Tibial artery (tissue), 4 donors: ENCODE data around the gene BTG3.

Experiments
- DNase-seq, 2 donors: peaks; one replicate each; pipeline ENCODE4 v3.0.0-alpha.2; 2019
- H3K27ac ChIP-seq, 2 donors: fragments of 200-600 bp; sonication (generic) in 1 of 2; 1 replicate in 1 of 2; 2 replicates in 1 of 2; pipeline ENCODE4 v1.5.1; 2018 to 2019; ENCODE audit warnings: mild to moderate bottlenecking in 1 of 2
- H3K27me3 ChIP-seq, 2 donors: fragments of 200-600 bp; sonication (generic) in 1 of 2; one replicate each; pipeline versions ENCODE4 v1.5.1 to v1.6.0; 2016 to 2019
- H3K36me3 ChIP-seq, 3 donors: fragments of 200-600 bp; sonication (generic) in 2 of 3; one replicate each; pipeline ENCODE4 v1.5.1; 2016 to 2019; ENCODE audit warnings: mild to moderate bottlenecking in 2 of 3
- H3K4me1 ChIP-seq, 4 donors: fragments of 200-600 bp; sonication (generic) in 2 of 4; 1 replicate in 3 of 4; 2 replicates in 1 of 4; pipeline ENCODE4 v1.5.1; 2016 to 2019
- H3K4me3 ChIP-seq, 2 donors: fragments of 200-600 bp; sonication (generic) in 1 of 2; 1 replicate in 1 of 2; 2 replicates in 1 of 2; pipeline ENCODE4 v1.5.1; 2018 to 2019; ENCODE audit warnings: mild to moderate bottlenecking in 2 of 2
- H3K9me3 ChIP-seq, 3 donors: fragments of 200-600 bp; sonication (generic) in 1 of 3; one replicate each; pipeline ENCODE4 v1.5.1; 2016 to 2019
- CTCF ChIP-seq, 2 experiments: fragments of 200-600 bp in 1 of 2; fragments of 450-650 bp in 1 of 2; IDR thresholded peaks; one replicate each; pipeline ENCODE4 v1.5.1; 2017 to 2019; ENCODE audit warnings: antibody characterized with exemption in 2 of 2, mild to moderate bottlenecking in 1 of 2, moderate library complexity in 1 of 2
- intact Hi-C: fragments of 100-400 bp; cut with DNase I; formaldehyde crosslinking; loops from one replicate; pipeline ENCODE4 v1.15.0; 2023; ENCODE audit warnings: low total_unique reads

Gene BTG3

GRCh38 chr21:17560377-17561025, 52.2 kb downstream of the BTG3 start:
- Histone ChIP-seq H3K36me3 (no peaks in the 10 kb centered on the region), H3K27ac (no peak overlapping the region), H3K4me1 (no peaks in the 10 kb centered on the region), H3K4me3 (no peak overlapping the region), H3K27me3 (no peaks in the 10 kb centered on the region), H3K9me3 (no peaks in the 10 kb centered on the region)
- DNase-seq = no peak
- no peak for TF ChIP-seq CTCF (IDR thresholded peaks at IDR 0.05)
- intact Hi-C loops = no loop called here

- no peak overlapping the region for H3K4me3 ChIP-seq
- H3K27me3 ChIP-seq = no peaks in the 10 kb centered on the region
- no peaks in the 10 kb centered on the region for H3K9me3 ChIP-seq
- DNase-seq = no peak
- H3K4me1 ChIP-seq = no peaks in the 10 kb centered on the region
- H3K36me3 ChIP-seq = no peaks in the 10 kb centered on the region
- no peak overlapping the region for H3K27ac ChIP-seq
- no peak for TF ChIP-seq CTCF (IDR thresholded peaks at IDR 0.05)
- intact Hi-C loops = no loop called here
These were observed 57.8 kb downstream of the BTG3 start for GRCh38 chr21:17554679-17555465.

GRCh38 chr21:17554120-17554519, 58.6 kb downstream of the BTG3 start:
- Histone ChIP-seq H3K27ac (no peak overlapping the region), H3K9me3 (no peaks in the 10 kb centered on the region), H3K27me3 (no peaks in the 10 kb centered on the region), H3K4me3 (no peak overlapping the region), H3K4me1 (no peaks in the 10 kb centered on the region), H3K36me3 (no peaks in the 10 kb centered on the region)
- no peak for TF ChIP-seq CTCF (IDR thresholded peaks at IDR 0.05)
- intact Hi-C loops = no loop called here
- DNase-seq = no peak

GRCh38 chr21:17552410-17552809, 60.3 kb downstream of the BTG3 start:
- no peak for TF ChIP-seq CTCF (IDR thresholded peaks at IDR 0.05)
- Histone ChIP-seq H3K36me3 (no peaks in the 10 kb centered on the region), H3K4me3 (no peak overlapping the region), H3K9me3 (no peaks in the 10 kb centered on the region), H3K4me1 (no peaks in the 10 kb centered on the region), H3K27me3 (no peaks in the 10 kb centered on the region), H3K27ac (no peak overlapping the region)
- intact Hi-C loops = no loop called here
- DNase-seq = no peak

- intact Hi-C loops = no loop called here
- no peak for DNase-seq
- Histone ChIP-seq H3K4me1 (no peaks in the 10 kb centered on the region), H3K27me3 (no peaks in the 10 kb centered on the region), H3K36me3 (no peaks in the 10 kb centered on the region), H3K4me3 (no peak overlapping the region), H3K27ac (no peak overlapping the region), H3K9me3 (no peaks in the 10 kb centered on the region)
- no peak for TF ChIP-seq CTCF (IDR thresholded peaks at IDR 0.05)
These were observed 61.9 kb downstream of the BTG3 start for GRCh38 chr21:17550671-17551308.
